ENCODE data around the gene RNF144B.
A peak's percentile ranks its signal among the peaks of the same experiment; 100 is the strongest.
"Not testable (repeated sequence)": the region's sequence is repeated elsewhere in the genome, so short reads cannot be mapped to it uniquely, and the experiment has no call there.

Gene RNF144B

GRCh38 chr6:18387061-18387721, at the start of gene RNF144B:
Gene RNF144B, plus strand, starts transcription at chr6:18387350. Its CDS starts 12,185 bp downstream, at chr6:18399535.
- DNase-seq: peak; percentile 70 to 87

DNA sequence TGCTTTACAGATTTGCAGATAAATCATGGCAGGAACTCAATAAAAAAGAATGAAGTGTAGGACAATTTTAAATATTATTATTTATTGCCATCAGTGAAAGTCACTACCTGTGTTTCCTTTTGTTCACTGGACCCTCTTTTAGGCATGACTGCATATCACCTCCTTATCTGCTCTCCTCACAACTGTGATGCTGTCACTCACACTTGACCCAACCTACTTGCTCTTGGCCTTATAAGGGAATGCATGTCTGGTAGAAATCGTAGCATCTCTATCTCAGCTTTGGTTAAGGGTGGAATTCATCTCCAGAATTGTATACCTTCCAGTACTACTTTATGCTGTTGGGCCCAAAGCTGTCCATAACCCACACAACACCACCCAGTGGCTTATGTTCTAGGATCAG, 47.6 kb upstream of the RNF144B start:
- no peak for DNase-seq

GRCh38 chr6:18340781-18341551, 46.2 kb upstream of the RNF144B start:
- DNase-seq: no peak

- no peak for DNase-seq
These were observed 44.9 kb upstream of the RNF144B start for GRCh38 chr6:18342223-18342622.

DNA sequence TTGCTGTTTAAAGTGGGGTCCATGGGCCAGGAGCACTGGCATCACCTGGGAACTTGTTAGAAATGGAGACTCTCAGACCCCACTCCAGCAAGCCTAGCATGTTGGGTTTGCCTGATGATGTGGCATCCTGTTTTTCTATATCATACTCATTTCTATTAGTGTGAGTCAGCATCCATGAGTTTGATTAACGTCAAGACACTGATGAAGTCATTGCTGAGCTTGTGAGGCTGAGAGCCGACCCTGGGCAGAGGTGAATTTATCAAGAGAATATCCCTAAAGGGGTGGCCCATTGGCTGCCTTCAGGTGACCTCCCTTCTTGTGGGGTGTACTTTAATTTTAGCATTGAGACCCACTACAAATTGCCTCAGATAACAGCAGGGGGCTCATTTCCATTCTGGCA, 43.4 kb upstream of the RNF144B start:
- DNase-seq: no peak

DNA sequence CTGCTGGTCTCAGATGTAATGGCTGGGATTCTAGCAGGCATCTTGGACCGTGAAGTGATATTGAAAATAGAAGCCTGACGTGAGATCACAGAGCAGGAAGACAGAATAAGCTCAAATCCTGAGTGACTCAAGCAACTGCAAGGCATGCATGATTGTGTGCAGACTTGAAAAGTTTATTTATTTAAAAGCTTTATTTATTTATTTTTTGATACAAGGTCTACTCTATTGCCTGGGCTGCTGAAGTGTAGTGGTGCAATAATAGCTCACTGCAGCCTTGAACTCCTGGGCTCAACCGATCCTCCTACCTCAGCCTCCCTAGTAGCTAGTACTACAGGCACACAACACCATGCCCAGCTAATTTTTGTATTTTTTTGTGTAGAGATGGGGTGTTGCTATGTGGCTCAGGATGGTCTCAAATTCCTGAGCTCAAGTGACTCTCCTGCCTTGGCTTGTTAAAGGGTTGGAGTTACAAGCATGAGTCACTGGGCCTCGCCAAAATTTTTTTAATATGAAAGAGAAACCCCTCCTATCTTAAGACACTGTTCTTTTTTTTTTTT, 40.1 kb upstream of the RNF144B start:
- no peak for DNase-seq

- DNase-seq: no peak
These were observed 39.3 kb upstream of the RNF144B start for GRCh38 chr6:18347866-18348265.

DNA sequence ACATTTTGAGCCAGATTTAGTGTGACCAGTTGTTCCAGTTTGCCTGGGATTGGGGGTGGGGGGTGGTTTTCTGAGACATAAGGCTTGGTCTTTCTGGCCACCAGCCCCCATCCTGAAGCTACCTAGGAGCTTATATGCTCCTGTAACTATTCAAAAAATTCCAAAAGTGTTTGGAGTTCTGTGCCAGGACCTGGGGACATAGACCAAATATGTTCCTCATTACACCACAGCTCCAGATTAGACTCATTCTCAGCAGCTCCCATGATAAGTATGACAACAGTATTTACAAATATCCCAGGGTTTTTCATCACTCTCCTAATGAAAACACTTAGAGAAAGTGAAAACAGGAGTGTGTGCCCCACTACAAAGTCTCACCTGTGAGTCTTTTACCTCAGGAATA, 37.8 kb upstream of the RNF144B start:
- DNase-seq: no peak

- no peak for DNase-seq
These were observed 36.9 kb upstream of the RNF144B start for GRCh38 chr6:18350271-18350670.

DNA sequence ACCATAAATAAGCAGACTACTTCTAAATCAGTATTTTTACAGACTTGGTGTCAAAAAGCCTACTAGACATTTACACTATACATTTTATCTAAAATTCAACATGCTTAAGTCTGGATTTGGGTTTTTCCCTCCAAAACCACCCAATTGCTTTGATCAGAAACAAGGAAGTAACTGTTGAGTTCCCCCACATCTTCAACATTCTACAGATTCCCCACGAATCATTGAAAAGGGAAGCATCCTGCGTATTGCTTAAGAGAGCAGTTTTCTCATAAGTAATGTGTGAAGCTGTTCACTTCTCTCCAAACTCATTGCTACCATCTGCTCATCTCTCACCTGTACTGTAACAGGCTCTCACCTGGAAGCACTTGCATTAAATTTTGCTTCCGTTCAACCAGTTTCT, 36.4 kb upstream of the RNF144B start:
- no peak for DNase-seq

- DNase-seq: no peak
These were observed 35.1 kb upstream of the RNF144B start for GRCh38 chr6:18352001-18352400.

GRCh38 chr6:18352842-18353241, 34.3 kb upstream of the RNF144B start:
- DNase-seq: no peak

DNA sequence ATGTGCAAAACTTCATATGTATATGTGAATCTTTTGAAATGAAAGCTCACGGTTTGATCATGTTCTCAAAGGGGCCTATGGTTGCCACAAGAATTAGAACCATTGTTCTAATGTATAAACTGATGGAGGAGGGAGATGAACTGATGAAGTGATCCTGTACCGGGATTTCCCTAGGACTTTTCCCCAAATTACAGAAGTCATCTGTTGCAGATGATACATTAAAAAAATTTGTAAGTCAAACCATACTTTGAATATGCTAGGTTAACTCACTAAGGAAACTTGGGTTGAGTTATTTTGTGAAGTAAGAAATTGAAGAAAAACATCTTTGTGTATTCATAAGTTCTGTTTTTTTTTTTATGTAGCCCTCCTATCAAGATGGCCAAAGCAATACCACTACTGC, 33.9 kb upstream of the RNF144B start:
- no peak for DNase-seq

GRCh38 chr6:18357546-18357945, 29.6 kb upstream of the RNF144B start:
- DNase-seq: not testable (repeated sequence)

GRCh38 chr6:18359237-18359885, 27.8 kb upstream of the RNF144B start:
- no peak for DNase-seq

GRCh38 chr6:18360188-18360587, 27.0 kb upstream of the RNF144B start:
- DNase-seq: no peak

DNA sequence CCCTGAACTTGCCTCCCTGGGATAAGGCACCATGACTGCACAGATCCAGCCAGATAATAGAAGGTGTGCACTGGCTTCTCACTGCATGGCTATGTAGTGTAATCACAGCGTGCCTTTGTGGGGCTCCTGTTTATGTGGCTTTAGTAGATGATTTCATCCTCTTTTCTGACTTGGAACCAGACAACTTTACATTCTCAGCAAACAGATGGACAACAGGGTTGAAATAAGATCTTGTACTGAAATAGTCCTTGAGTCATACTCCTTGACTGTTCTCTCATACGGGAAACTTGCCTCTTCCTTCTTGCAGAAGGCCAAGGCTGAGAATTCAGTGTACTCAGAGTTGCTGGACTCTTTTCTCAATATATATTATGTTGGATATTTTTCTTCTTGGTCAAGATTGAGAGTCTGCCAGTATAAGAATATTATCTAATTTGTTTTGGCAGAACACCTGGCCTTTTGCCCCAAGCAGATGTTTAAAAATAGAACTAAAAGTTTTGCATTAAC, 25.0 kb upstream of the RNF144B start:
- DNase-seq: no peak

- DNase-seq: no peak
These were observed 23.4 kb upstream of the RNF144B start for GRCh38 chr6:18363746-18364145.

DNA sequence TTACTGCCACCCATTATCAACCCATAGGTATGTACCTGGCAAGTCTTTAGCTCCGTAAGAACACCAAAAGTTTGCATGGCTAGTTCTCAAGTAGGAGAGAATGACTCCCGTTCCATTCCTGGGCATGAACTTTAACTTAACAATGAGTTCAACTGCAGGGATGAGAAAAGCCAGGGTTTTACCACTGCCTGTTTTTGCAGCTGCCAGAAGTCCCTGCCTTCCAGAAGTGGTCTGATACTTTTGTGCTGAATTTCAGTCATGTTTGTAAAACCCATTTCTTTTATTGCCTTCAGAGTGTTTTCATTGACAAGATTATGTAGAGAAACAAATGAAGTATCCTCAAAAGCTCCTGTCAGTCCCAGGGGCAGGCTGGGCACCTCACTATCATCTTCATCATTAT, 22.6 kb upstream of the RNF144B start:
- DNase-seq: not testable (repeated sequence)

DNA sequence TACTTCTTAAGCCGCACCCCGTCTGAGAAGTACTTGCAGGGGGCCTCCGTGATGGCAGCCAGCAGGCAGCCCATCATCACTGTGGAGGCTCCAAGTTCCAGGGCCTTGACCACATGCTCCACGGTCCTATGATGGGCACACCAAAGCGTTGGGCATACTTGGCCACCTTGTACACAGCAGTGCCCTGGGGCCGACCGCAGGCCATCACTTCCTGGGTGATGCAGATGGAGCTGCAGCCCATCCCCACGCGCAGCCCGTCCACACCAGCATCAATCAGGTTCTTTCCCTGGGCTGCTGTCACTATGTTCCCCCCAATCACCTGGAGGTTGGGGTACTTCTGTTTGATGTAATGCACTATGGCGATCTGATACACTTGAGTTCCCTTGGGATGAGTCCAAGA, 19.8 kb upstream of the RNF144B start:
- DNase-seq: no peak

DNA sequence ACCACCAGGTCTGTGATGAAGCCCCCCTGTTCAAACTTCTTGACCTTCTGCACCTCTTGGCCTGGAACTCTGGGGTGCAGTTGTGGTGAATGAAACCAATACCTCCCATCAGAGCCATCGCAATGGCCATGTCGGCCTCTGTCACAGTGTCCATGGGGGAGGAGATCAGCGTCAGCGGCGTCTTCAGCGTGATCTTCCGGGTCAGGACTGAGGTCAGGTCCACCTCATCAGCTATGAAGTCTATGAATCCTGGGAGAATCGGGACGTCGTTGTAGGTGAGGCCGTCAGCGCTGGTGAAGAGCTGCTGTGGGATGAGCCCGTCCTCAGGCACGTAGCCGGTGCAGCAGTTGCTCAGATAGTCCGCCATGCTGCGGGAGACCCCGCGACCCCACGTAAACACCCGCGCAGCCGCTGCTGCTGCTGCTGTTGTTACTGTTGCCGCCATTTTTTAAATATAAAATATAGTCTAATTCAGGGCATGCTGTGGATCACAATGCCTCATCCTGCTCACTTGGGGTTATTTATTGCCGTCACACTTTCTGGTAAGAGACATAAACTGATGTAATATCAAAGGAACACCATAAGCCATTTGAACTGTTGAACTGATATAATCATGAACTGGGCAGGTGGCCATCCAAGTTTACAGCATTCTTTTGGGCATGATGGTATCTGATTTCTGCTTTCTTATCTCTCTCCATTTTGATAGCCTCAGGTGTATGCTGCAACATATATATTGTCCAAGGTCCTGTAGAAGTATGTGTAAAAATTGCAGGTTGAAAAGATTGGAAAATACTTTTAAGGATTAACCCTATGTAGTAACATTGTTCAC, 18.7 kb upstream of the RNF144B start:
- no peak for DNase-seq

GRCh38 chr6:18371010-18371409, 16.1 kb upstream of the RNF144B start:
- DNase-seq: no peak

- DNase-seq: no peak
These were observed 15.5 kb upstream of the RNF144B start for GRCh38 chr6:18371656-18372055.
